GM12878 (cell line): Measurements from ENCODE around the gene HNRNPU. TPM values are rescaled to one million over a fixed set of nuclear protein-coding genes. Genes with fewer than 3 reads are reported as not detected.
A peak's percentile ranks its signal among the peaks of the same experiment; 100 is the strongest.

Source experiments
- ATF7 ChIP-seq: fragments of 450-650 bp; IDR thresholded peaks from 2 replicates; pipeline ENCODE4 v1.6.1; 2016; ENCODE audit warnings: low read depth, mild to moderate bottlenecking
- BCL11A ChIP-seq: IDR thresholded peaks from 2 replicates; pipeline ENCODE4 v1.6.1; 2011; ENCODE audit warnings: low read depth, low read length
- BCLAF1 ChIP-seq: fragments of 450-650 bp; IDR thresholded peaks from 2 replicates; pipeline ENCODE4 v1.6.1; 2017; ENCODE audit warnings: antibody characterized with exemption, mild to moderate bottlenecking, moderate library complexity
- BHLHE40 ChIP-seq, 2 experiments: fragments of 450-650 bp in 1 of 2; IDR thresholded peaks; 2 replicates each; pipeline ENCODE4 v1.6.1; 2011 to 2017; ENCODE audit warnings: low read depth in 2 of 2, borderline replicate concordance in 1 of 2, improper control_type of control experiment in 1 of 2, low read length in 1 of 2, mild to moderate bottlenecking in 1 of 2
- CEBPZ ChIP-seq: fragments of 150-350 bp; IDR thresholded peaks from 2 replicates; pipeline ENCODE4 v1.6.1; 2016; ENCODE audit warnings: low read depth, low read length
- E2F4 ChIP-seq: IDR thresholded peaks from 2 replicates; pipeline ENCODE4 v1.6.1; 2012; ENCODE audit warnings: low read depth, low read length, improper control_type of control experiment
- E2F8 ChIP-seq: fragments of 450-650 bp; IDR thresholded peaks from 2 replicates; pipeline ENCODE4 v1.6.1; 2018; ENCODE audit warnings: mild to moderate bottlenecking, low read depth, moderate library complexity; ENCODE audit not compliant: partially characterized antibody
- EED ChIP-seq: sonication (generic); IDR thresholded peaks from 2 replicates; pipeline ENCODE4 v1.6.1; 2016; ENCODE audit warnings: antibody characterized with exemption, low read depth
- ESRRA ChIP-seq: IDR thresholded peaks from 2 replicates; pipeline ENCODE4 v1.6.1; 2012; ENCODE audit warnings: mild to moderate bottlenecking, low read length, improper control_type of control experiment
- HSF1 ChIP-seq: fragments of 150-350 bp; IDR thresholded peaks from 2 replicates; pipeline ENCODE4 v1.6.1; 2014; ENCODE audit warnings: mild to moderate bottlenecking, low read depth, low read length
- IKZF2 ChIP-seq, 2 experiments: fragments of 450-650 bp; IDR thresholded peaks; 2 replicates each; pipeline ENCODE4 v1.6.1; 2017; ENCODE audit warnings: mild to moderate bottlenecking in 2 of 2, moderate library complexity in 2 of 2
- IRF4 ChIP-seq: IDR thresholded peaks from 2 replicates; pipeline ENCODE4 v1.6.1; 2011; ENCODE audit warnings: low read depth, low read length
- NR2C1 ChIP-seq: fragments of 450-650 bp; IDR thresholded peaks from 2 replicates; pipeline ENCODE4 v1.6.1; 2017; ENCODE audit warnings: antibody characterized with exemption, mild to moderate bottlenecking, moderate library complexity
- NR2C2 ChIP-seq: IDR thresholded peaks from 2 replicates; pipeline ENCODE4 v1.6.1; 2011; ENCODE audit warnings: borderline replicate concordance, low read depth; ENCODE audit not compliant: control insufficient read depth, insufficient read length
- NR2F1 ChIP-seq: fragments of 450-650 bp; conservative IDR thresholded peaks from 2 replicates; pipeline ENCODE4 v1.6.1; 2017; ENCODE audit warnings: mild to moderate bottlenecking
- RELA ChIP-seq: fragments of 450-650 bp; IDR thresholded peaks from 2 replicates; pipeline ENCODE4 v1.8.0; 2014; ENCODE audit warnings: borderline replicate concordance; ENCODE audit not compliant: partially characterized antibody
- SMC3 ChIP-seq: IDR thresholded peaks from 2 replicates; pipeline ENCODE4 v1.6.1; 2011; ENCODE audit warnings: low read length, improper control_type of control experiment, borderline replicate concordance
- TBL1XR1 ChIP-seq: IDR thresholded peaks from 2 replicates; pipeline ENCODE4 v1.6.1; 2012; ENCODE audit warnings: low read depth, low read length, improper control_type of control experiment
- YY1 ChIP-seq: IDR thresholded peaks from 2 replicates; pipeline ENCODE4 v1.6.1; 2011; ENCODE audit warnings: low read depth, mild to moderate bottlenecking, low read length
- ZNF274 ChIP-seq: IDR thresholded peaks from one replicate; pipeline ENCODE4 v1.8.0; 2011; ENCODE audit not compliant: insufficient read length, insufficient read depth
- polyA plus RNA-seq, 11 experiments: library from polyadenylated mRNA; depleted of rRNA in 4 of 11; unstranded in 6 of 11; stranded (reverse) in 5 of 11; fragments of >200 nt; fragmentation: Nextera tagmentation in 4 of 11; fragmentation: Illumina TruSeq in 1 of 11; extraction: Ambion mirVana in 4 of 11; extraction: Trizol in 1 of 11; gene quantifications; 1 replicate in 1 of 11; 2 replicates in 10 of 11; pipeline versions ENCODE4 v1.2.1 to v1.2.3, GENCODE V29; 2011 to 2016; ENCODE audit warnings: inconsistent platforms in 2 of 11, missing spikeins in 2 of 11, low read depth in 1 of 11
- total RNA-seq, 4 experiments: library from RNA; depleted of rRNA in 3 of 4; stranded (reverse); fragments of >200 nt in 3 of 4; fragmentation: Illumina TruSeq in 1 of 4; extraction: Trizol in 1 of 4; gene quantifications; 2 replicates each; pipeline versions ENCODE4 v1.2.1 to v1.2.3, GENCODE V29; 2013 to 2021

Gene HNRNPU
- total and polyA plus RNA-seq, 10 of the 15 experiments (the other 5 are each of a cell fraction or from before 2014, with no cell fraction given): 163 to 569 (median 420) TPM

GRCh38 chr1:244801246-244801645 is 63.1 kb downstream of the HNRNPU start (continued):
- TF ChIP-seq E2F4 (no peak), BHLHE40 (IDR thresholded peaks at IDR 0.05; ENCODE audit: borderline replicate concordance in 1 of 2, low read depth in 2 of 2, low read length in 1 of 2) (0 out of 4 replicates have a peak, but pooled peaks of 1 of the 2 experiments have one; percentile 17), YY1 (peak; percentile 48; the same call in 1 of the 2 replicates), NR2F1 (no peak; the same call in 1 of the 2 replicates), HSF1 (no peak), RELA (no peak), ATF7 (no peak), IRF4 (0 out of 2 replicates have a peak, but pooled peaks have one; percentile 22), NR2C2 (no peak), TBL1XR1 (no peak), CEBPZ (no peak), IKZF2 (IDR thresholded peaks at IDR 0.05) (no peak), SMC3 (peak; percentile 77), BCLAF1 (no peak), ESRRA (no peak), NR2C1 (no peak), BCL11A (no peak), E2F8 (no peak), ZNF274 (no peak), EED (0 out of 2 replicates have a peak, but pooled peaks have one; percentile 30)
